Liver (tissue), 9 donors: ENCODE measurements around the gene ST3GAL2. TPM values are rescaled to one million over a fixed set of nuclear protein-coding genes. Genes with fewer than 3 reads are reported as not detected.

ENCODE experiments used
- DNase-seq: peaks from one replicate; pipeline ENCODE4 v3.0.0-alpha.2; 2017; ENCODE audit warnings: low spot score
- H3K27ac ChIP-seq, 2 donors: one replicate each; pipeline ENCODE4 v1.7.0; 2013; ENCODE audit warnings: inconsistent platforms in 2 of 2, low read length in 2 of 2, control low read depth in 1 of 2, low read depth in 1 of 2, mild to moderate bottlenecking in 1 of 2
- H3K27me3 ChIP-seq, 4 donors: one replicate each; pipeline versions ENCODE4 v1.6.1 to v1.7.0; 2013; ENCODE audit warnings: low read length in 3 of 4, inconsistent platforms in 1 of 4, mild to moderate bottlenecking in 1 of 4, moderate library complexity in 1 of 4; ENCODE audit not compliant: control insufficient read depth in 4 of 4, insufficient read depth in 4 of 4
- H3K36me3 ChIP-seq, 4 donors: one replicate each; pipeline versions ENCODE4 v1.6.1 to v1.7.0; 2013; ENCODE audit warnings: low read length in 3 of 4, mild to moderate bottlenecking in 3 of 4, low read depth in 1 of 4, moderate library complexity in 1 of 4; ENCODE audit not compliant: control insufficient read depth in 4 of 4, insufficient read depth in 3 of 4
- H3K4me1 ChIP-seq, 4 donors: one replicate each; pipeline versions ENCODE4 v1.6.1 to v1.7.0; 2013; ENCODE audit warnings: low read length in 3 of 4, mild to moderate bottlenecking in 3 of 4, moderate library complexity in 1 of 4; ENCODE audit not compliant: control insufficient read depth in 4 of 4, insufficient read depth in 4 of 4
- H3K4me3 ChIP-seq, 3 donors: one replicate each; pipeline versions ENCODE4 v1.6.1 to v1.7.0; 2013; ENCODE audit warnings: low read length in 3 of 3, control low read depth in 1 of 3, low read depth in 1 of 3, mild to moderate bottlenecking in 1 of 3
- H3K9ac ChIP-seq, 2 donors: one replicate each; pipeline ENCODE4 v1.7.0; 2013; ENCODE audit warnings: low read length in 2 of 2, mild to moderate bottlenecking in 2 of 2, moderate library complexity in 2 of 2, control low read depth in 1 of 2, low read depth in 1 of 2
- H3K9me3 ChIP-seq, 4 donors: one replicate each; pipeline versions ENCODE4 v1.6.1 to v1.7.0; 2013; ENCODE audit warnings: low read length in 3 of 4; ENCODE audit not compliant: control insufficient read depth in 4 of 4
- CTCF ChIP-seq: fragments of 150-350 bp; IDR thresholded peaks from 2 replicates; pipeline ENCODE4 v1.5.1; 2017; ENCODE audit warnings: improper control_type of control experiment, low read depth, low read length; ENCODE audit not compliant: missing input control
- EGR1 ChIP-seq, 2 donors: IDR thresholded peaks; 2 replicates each; pipeline ENCODE4 v1.6.1; 2016 to 2018; ENCODE audit warnings: antibody characterized with exemption in 2 of 2, low read depth in 2 of 2
- FOXA1 ChIP-seq: IDR thresholded peaks from 2 replicates; pipeline ENCODE4 v1.6.1; 2016; ENCODE audit warnings: antibody characterized with exemption
- FOXA2 ChIP-seq: IDR thresholded peaks from 2 replicates; pipeline ENCODE4 v1.6.1; 2016; ENCODE audit warnings: antibody characterized with exemption
- GABPA ChIP-seq, 2 donors: IDR thresholded peaks in 1 of 2; conservative IDR thresholded peaks in 1 of 2; 2 replicates each; pipeline ENCODE4 v1.6.1; 2016; ENCODE audit warnings: antibody characterized with exemption in 2 of 2, mild to moderate bottlenecking in 1 of 2, moderate library complexity in 1 of 2
- HNF4A ChIP-seq, 2 donors: conservative IDR thresholded peaks; 2 replicates each; pipeline ENCODE4 v1.6.1; 2016; ENCODE audit warnings: antibody characterized with exemption in 2 of 2, mild to moderate bottlenecking in 2 of 2
- HNF4G ChIP-seq: IDR thresholded peaks from 2 replicates; pipeline ENCODE4 v1.6.1; 2016; ENCODE audit warnings: antibody characterized with exemption
- JUND ChIP-seq, 2 donors: IDR thresholded peaks; 2 replicates each; pipeline ENCODE4 v1.6.1; 2016; ENCODE audit warnings: antibody characterized with exemption in 2 of 2
- NR2F2 ChIP-seq: IDR thresholded peaks from 2 replicates; pipeline ENCODE4 v1.6.1; 2016; ENCODE audit warnings: antibody characterized with exemption
- RAD21 ChIP-seq, 2 donors: IDR thresholded peaks; 2 replicates each; pipeline ENCODE4 v1.6.1; 2016; ENCODE audit warnings: antibody characterized with exemption in 2 of 2, mild to moderate bottlenecking in 2 of 2
- REST ChIP-seq: IDR thresholded peaks from 2 replicates; pipeline ENCODE4 v1.6.1; 2016; ENCODE audit warnings: antibody characterized with exemption, mild to moderate bottlenecking
- RXRA ChIP-seq, 2 donors: IDR thresholded peaks; 2 replicates each; pipeline ENCODE4 v1.6.1; 2017 to 2018; ENCODE audit warnings: antibody characterized with exemption in 2 of 2, mild to moderate bottlenecking in 1 of 2
- SP1 ChIP-seq: IDR thresholded peaks from 2 replicates; pipeline ENCODE4 v1.6.1; 2018; ENCODE audit warnings: antibody characterized with exemption, mild to moderate bottlenecking
- TAF1 ChIP-seq: conservative IDR thresholded peaks from 2 replicates; pipeline ENCODE4 v1.6.1; 2016; ENCODE audit warnings: antibody characterized with exemption, mild to moderate bottlenecking
- YY1 ChIP-seq: IDR thresholded peaks from 2 replicates; pipeline ENCODE4 v1.6.1; 2016; ENCODE audit warnings: antibody characterized with exemption, mild to moderate bottlenecking
- ZBTB33 ChIP-seq: IDR thresholded peaks from 2 replicates; pipeline ENCODE4 v1.6.1; 2016; ENCODE audit warnings: antibody characterized with exemption
- WGBS: extraction: QIAGEN DNeasy Blood & Tissue Kit; methylation state at CpG from one replicate; pipeline ENCODE4 v1.1.7; 2013; 5-methylcytosine and 5-hydroxymethylcytosine counted together
- polyA plus RNA-seq, 2 donors: library from polyadenylated mRNA; stranded (reverse) in 1 of 2; unstranded in 1 of 2; fragments of 200-250 nt in 1 of 2; fragments of >200 nt in 1 of 2; fragmentation: Nextera tagmentation in 1 of 2; extraction: Ambion mirVana in 1 of 2; gene quantifications; one replicate each; pipeline versions ENCODE4 v1.2.1 to v1.2.3, GENCODE V29; 2013 to 2015
- total RNA-seq, 2 donors: library from RNA; depleted of rRNA; stranded (reverse); fragments of >200 nt; gene quantifications; one replicate each; pipeline ENCODE4 v1.2.3, GENCODE V29; 2014
- TF ChIP-seq, protein P1 (sequence below): IDR thresholded peaks from 2 replicates; pipeline ENCODE4 v1.6.1; 2016; ENCODE audit warnings: antibody characterized with exemption
- donor health status: healthy.
- donor health status: healthy.
- donor health status: healthy.
- donor health status: healthy.
- donor health status: healthy.

The ST3GAL2 gene
- total and polyA plus RNA-seq, 4 donors: 3.9 to 53.1 (median 12.9) TPM

DNA sequence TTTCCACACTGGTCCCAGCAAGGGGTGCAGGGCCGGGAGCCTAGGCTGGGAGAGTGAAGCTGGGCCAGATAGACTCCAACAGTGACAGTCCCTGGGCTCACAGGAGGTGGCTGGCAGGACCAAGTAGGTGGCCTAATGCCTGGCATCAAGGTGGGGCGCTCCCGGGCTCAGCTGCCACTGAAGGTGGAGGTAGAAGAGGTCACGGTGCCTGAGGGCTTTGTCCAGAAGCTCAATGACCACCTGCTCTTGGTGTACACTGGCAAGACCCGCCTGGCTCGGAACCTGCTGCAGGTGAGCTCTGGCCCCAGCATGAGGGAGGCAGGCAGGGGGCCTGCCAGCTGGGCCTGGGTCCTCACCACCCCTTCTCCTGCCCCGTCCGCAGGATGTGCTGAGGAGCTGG lies 39.3 kb upstream of the ST3GAL2 start:
- no peak overlapping the region for H3K4me3 ChIP-seq
- no peak for TF ChIP-seq GABPA (IDR thresholded peaks at IDR 0.05 in 1 of 2, conservative IDR thresholded peaks at IDR 0.05 in 1 of 2)
- no peak for TF ChIP-seq RXRA (IDR thresholded peaks at IDR 0.05)
- TF ChIP-seq FOXA1: no peak
- TF ChIP-seq ZBTB33: no peak
- TF ChIP-seq, protein P1, sequence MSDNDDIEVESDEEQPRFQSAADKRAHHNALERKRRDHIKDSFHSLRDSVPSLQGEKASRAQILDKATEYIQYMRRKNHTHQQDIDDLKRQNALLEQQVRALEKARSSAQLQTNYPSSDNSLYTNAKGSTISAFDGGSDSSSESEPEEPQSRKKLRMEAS: no peak
- no peak for TF ChIP-seq CTCF
- TF ChIP-seq NR2F2: no peak
- TF ChIP-seq EGR1 (IDR thresholded peaks at IDR 0.05; ENCODE audit: low read depth in 2 of 2): no peak
- TF ChIP-seq HNF4G: no peak
- no peak for TF ChIP-seq HNF4A (conservative IDR thresholded peaks at IDR 0.05)
- no peak for TF ChIP-seq RAD21 (IDR thresholded peaks at IDR 0.05)
- no peak for TF ChIP-seq JUND (IDR thresholded peaks at IDR 0.05)
- TF ChIP-seq TAF1: no peak
- TF ChIP-seq FOXA2: no peak
- no peak for TF ChIP-seq SP1
- H3K9ac ChIP-seq: no peak overlapping the region
- 97% methylated on average over 8 of the region's 8 CpGs for WGBS
- H3K9me3 ChIP-seq: no peaks in the 10 kb centered on the region
- peaks cover 25 to 72% (median 33%) of the 10 kb centered on the region in 4 donors for H3K36me3 ChIP-seq
- H3K27ac ChIP-seq: no peak overlapping the region
- DNase-seq: no peak
- H3K4me1 ChIP-seq: no peaks in the 10 kb centered on the region
- no peaks in the 10 kb centered on the region for H3K27me3 ChIP-seq

- no peak for TF ChIP-seq TAF1
- no peak for TF ChIP-seq RAD21 (IDR thresholded peaks at IDR 0.05)
- TF ChIP-seq FOXA2: no peak
- TF ChIP-seq HNF4G: no peak
- TF ChIP-seq HNF4A (conservative IDR thresholded peaks at IDR 0.05): no peak
- TF ChIP-seq NR2F2: no peak
- no peak for TF ChIP-seq ZBTB33
- no peak for TF ChIP-seq YY1
- TF ChIP-seq, protein P1: no peak
- TF ChIP-seq REST: no peak
- TF ChIP-seq SP1: no peak
- no peak for TF ChIP-seq CTCF
- TF ChIP-seq EGR1 (IDR thresholded peaks at IDR 0.05; ENCODE audit: low read depth in 2 of 2): no peak
- TF ChIP-seq RXRA (IDR thresholded peaks at IDR 0.05): no peak
- TF ChIP-seq GABPA (IDR thresholded peaks at IDR 0.05 in 1 of 2, conservative IDR thresholded peaks at IDR 0.05 in 1 of 2): no peak
- 88% methylated on average over 13 of the region's 13 CpGs for WGBS
- Histone ChIP-seq H3K9me3 (no peaks in the 10 kb centered on the region), H3K27ac (no peak overlapping the region), H3K4me3 (no peak overlapping the region), H3K4me1 (no peaks in the 10 kb centered on the region), H3K36me3 (peaks cover 21 to 62% (median 26%) of the 10 kb centered on the region in 4 donors), H3K27me3 (no peaks in the 10 kb centered on the region), H3K9ac (no peak overlapping the region)
- DNase-seq: no peak
Measured at GRCh38 chr16:70476272-70477020, 37.5 kb upstream of the ST3GAL2 start.
